ENCODE data around the gene NEK6.

DNA sequence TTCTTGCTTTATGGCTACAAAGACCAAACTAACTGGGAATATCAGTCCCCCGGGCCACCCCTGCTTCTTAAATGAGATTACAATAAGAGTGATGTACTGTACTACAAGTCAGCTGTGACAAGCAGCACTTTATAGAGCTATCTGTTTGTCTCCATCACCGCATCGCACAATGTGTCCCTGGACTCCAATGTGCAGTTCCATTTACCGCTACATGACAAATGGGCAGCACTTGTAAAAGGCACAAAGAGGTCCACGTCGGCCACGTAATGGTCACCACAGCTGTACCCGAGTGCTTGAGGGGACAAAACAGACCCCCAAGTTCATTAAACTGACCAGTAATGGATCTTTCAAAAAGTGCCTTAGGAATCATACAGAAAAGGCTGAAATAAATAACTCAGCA lies 103.4 kb downstream of the NEK6 start:
- no peak for TF ChIP-seq POLR2A (IDR thresholded peaks at IDR 0.05)
- TF ChIP-seq, protein P1, sequence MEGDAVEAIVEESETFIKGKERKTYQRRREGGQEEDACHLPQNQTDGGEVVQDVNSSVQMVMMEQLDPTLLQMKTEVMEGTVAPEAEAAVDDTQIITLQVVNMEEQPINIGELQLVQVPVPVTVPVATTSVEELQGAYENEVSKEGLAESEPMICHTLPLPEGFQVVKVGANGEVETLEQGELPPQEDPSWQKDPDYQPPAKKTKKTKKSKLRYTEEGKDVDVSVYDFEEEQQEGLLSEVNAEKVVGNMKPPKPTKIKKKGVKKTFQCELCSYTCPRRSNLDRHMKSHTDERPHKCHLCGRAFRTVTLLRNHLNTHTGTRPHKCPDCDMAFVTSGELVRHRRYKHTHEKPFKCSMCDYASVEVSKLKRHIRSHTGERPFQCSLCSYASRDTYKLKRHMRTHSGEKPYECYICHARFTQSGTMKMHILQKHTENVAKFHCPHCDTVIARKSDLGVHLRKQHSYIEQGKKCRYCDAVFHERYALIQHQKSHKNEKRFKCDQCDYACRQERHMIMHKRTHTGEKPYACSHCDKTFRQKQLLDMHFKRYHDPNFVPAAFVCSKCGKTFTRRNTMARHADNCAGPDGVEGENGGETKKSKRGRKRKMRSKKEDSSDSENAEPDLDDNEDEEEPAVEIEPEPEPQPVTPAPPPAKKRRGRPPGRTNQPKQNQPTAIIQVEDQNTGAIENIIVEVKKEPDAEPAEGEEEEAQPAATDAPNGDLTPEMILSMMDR (IDR thresholded peaks at IDR 0.05) = no peak

Data from adrenal gland (tissue), 5 donors.